ENCODE measurements around the gene LAMTOR1. TPM values are rescaled to one million over a fixed set of nuclear protein-coding genes. Genes with fewer than 3 reads are reported as not detected.

Gene LAMTOR1
- total RNA-seq, 1 donor from 2014 or later, result 110 TPM

- DNase-seq (ENCODE audit: low read depth, low spot score), result no peak
These were observed 21.2 kb downstream of the LAMTOR1 start for GRCh38 chr11:72081821-72082453.

- DNase-seq (ENCODE audit: low read depth, low spot score), result no peak
These were observed 21.9 kb downstream of the LAMTOR1 start for GRCh38 chr11:72081184-72081644.

GRCh38 chr11:72080326-72081183 is 22.5 kb downstream of the LAMTOR1 start, which contains the start of the genes LRRC51 and NUMA1:
TSS of gene LRRC51 (plus strand) at chr11:72080850. CDS start at chr11:72089084, 8,234 bp downstream.
TSS of gene NUMA1 (minus strand) at chr11:72080542. CDS start at chr11:72035943, 44,599 bp downstream.
- peak; percentile 100 for DNase-seq (ENCODE audit: low read depth, low spot score)

GRCh38 chr11:72079819-72080325 is 23.2 kb downstream of the LAMTOR1 start:
- DNase-seq (ENCODE audit: low read depth, low spot score), result no peak

GRCh38 chr11:72078477-72078876 is 24.6 kb downstream of the LAMTOR1 start:
- DNase-seq (ENCODE audit: low read depth, low spot score), result no peak

GRCh38 chr11:72075756-72076155 is 27.3 kb downstream of the LAMTOR1 start:
- DNase-seq (ENCODE audit: low read depth, low spot score), result no peak

- DNase-seq (ENCODE audit: low read depth, low spot score), result no peak
These were observed 28.0 kb downstream of the LAMTOR1 start for GRCh38 chr11:72075109-72075508.

GRCh38 chr11:72072348-72072747 is 30.7 kb downstream of the LAMTOR1 start:
- DNase-seq (ENCODE audit: low read depth, low spot score), result peak; percentile 60

GRCh38 chr11:72070491-72070890 is 32.6 kb downstream of the LAMTOR1 start:
- DNase-seq (ENCODE audit: low read depth, low spot score), result no peak

GRCh38 chr11:72069787-72070251 is 33.3 kb downstream of the LAMTOR1 start:
- DNase-seq (ENCODE audit: low read depth, low spot score), result peak; percentile 44

- no peak for DNase-seq (ENCODE audit: low read depth, low spot score)
These were observed 33.9 kb downstream of the LAMTOR1 start for GRCh38 chr11:72069200-72069599.

- DNase-seq (ENCODE audit: low read depth, low spot score), result no peak
These were observed 35.4 kb downstream of the LAMTOR1 start for GRCh38 chr11:72067676-72068075.

- DNase-seq (ENCODE audit: low read depth, low spot score), result peak; percentile 24
These were observed 35.8 kb downstream of the LAMTOR1 start for GRCh38 chr11:72067266-72067665.

- no peak for DNase-seq (ENCODE audit: low read depth, low spot score)
These were observed 36.2 kb downstream of the LAMTOR1 start for GRCh38 chr11:72066855-72067254.

- no peak for DNase-seq (ENCODE audit: low read depth, low spot score)
These were observed 41.2 kb downstream of the LAMTOR1 start for GRCh38 chr11:72061739-72062396.

- DNase-seq (ENCODE audit: low read depth, low spot score), result no peak
These were observed 44.6 kb downstream of the LAMTOR1 start for GRCh38 chr11:72058416-72059034.

GRCh38 chr11:72048766-72049460 is 54.2 kb downstream of the LAMTOR1 start:
- DNase-seq (ENCODE audit: low read depth, low spot score), result peak; percentile 55
